Erythroblast (primary cell): ENCODE measurements around the gene PLD3.

Experiments used
- GATA1 ChIP-seq: IDR thresholded peaks from 2 replicates; pipeline ENCODE4 v1.6.1; 2011; ENCODE audit warnings: low read depth, mild to moderate bottlenecking, control low read depth, low read length, moderate library complexity
- POLR2A ChIP-seq: IDR thresholded peaks from 2 replicates; pipeline ENCODE4 v1.6.1; 2011; ENCODE audit warnings: mild to moderate bottlenecking, low read length

GRCh38 chr19:40321566-40322270 lies 26.8 kb upstream of the PLD3 start:
- no peak for TF ChIP-seq POLR2A
- TF ChIP-seq GATA1: no peak
